MM.1S (cell line): Measurements from ENCODE around the gene WBP4.
A peak's percentile ranks its signal among the peaks of the same experiment; 100 is the strongest.

Source experiments
- DNase-seq: peaks from one replicate; pipeline ENCODE4 v3.0.0-alpha.2; 2015
- H2AFZ ChIP-seq: fragments of 300-600 bp; sonication (generic); 2 replicates; pipeline ENCODE4 v1.6.0; 2016; ENCODE audit warnings: antibody characterized with exemption, low read length
- H3F3A ChIP-seq: fragments of 300-600 bp; sonication (generic); 2 replicates; pipeline ENCODE4 v1.6.1; 2016; ENCODE audit warnings: mild to moderate bottlenecking, antibody characterized with exemption, low read length, moderate library complexity, mixed read lengths; ENCODE audit not compliant: insufficient read depth
- H3K27ac ChIP-seq: fragments of 300-600 bp; sonication (generic); 2 replicates; pipeline ENCODE4 v1.5.1; 2016; ENCODE audit warnings: mild to moderate bottlenecking, low read length
- H3K27me3 ChIP-seq: fragments of 300-600 bp; sonication (generic); replicated peaks from 2 replicates; pipeline ENCODE4 v1.6.0; 2016; ENCODE audit warnings: low read length; ENCODE audit not compliant: insufficient read depth
- H3K36me3 ChIP-seq: fragments of 300-600 bp; sonication (generic); replicated peaks from 2 replicates; pipeline ENCODE4 v1.6.1; 2016; ENCODE audit warnings: mild to moderate bottlenecking, low read length, mixed read lengths; ENCODE audit not compliant: insufficient read depth
- H3K4me1 ChIP-seq: fragments of 300-600 bp; sonication (generic); 2 replicates; pipeline ENCODE4 v1.6.1; 2016; ENCODE audit warnings: low read length, mixed read lengths
- H3K4me2 ChIP-seq: fragments of 300-600 bp; sonication (generic); 2 replicates; pipeline ENCODE4 v1.6.0; 2016; ENCODE audit warnings: low read depth, low read length
- H3K4me3 ChIP-seq: fragments of 300-600 bp; sonication (generic); 2 replicates; pipeline ENCODE4 v1.5.1; 2016; ENCODE audit warnings: low read length, mixed read lengths
- H3K79me2 ChIP-seq: fragments of 300-600 bp; sonication (generic); 2 replicates; pipeline ENCODE4 v1.6.1; 2016; ENCODE audit warnings: mixed run types, low read length, mixed read lengths
- H3K9ac ChIP-seq: fragments of 300-600 bp; sonication (generic); 2 replicates; pipeline ENCODE4 v1.6.1; 2016; ENCODE audit warnings: low read length, mixed read lengths
- H3K9me2 ChIP-seq: fragments of 300-600 bp; sonication (generic); replicated peaks from 2 replicates; pipeline ENCODE4 v1.6.1; 2016; ENCODE audit warnings: mild to moderate bottlenecking, low read length, mixed read lengths; ENCODE audit not compliant: insufficient read depth
- H3K9me3 ChIP-seq: fragments of 300-600 bp; sonication (generic); replicated peaks from 2 replicates; pipeline ENCODE4 v1.6.1; 2016; ENCODE audit warnings: mild to moderate bottlenecking, low read length, mixed read lengths; ENCODE audit not compliant: insufficient read depth
- H4K20me1 ChIP-seq: fragments of 300-600 bp; sonication (generic); 2 replicates; pipeline ENCODE4 v1.6.1; 2016; ENCODE audit warnings: mild to moderate bottlenecking, low read length, moderate library complexity, mixed read lengths; ENCODE audit not compliant: insufficient read depth
- EZH2 ChIP-seq: fragments of 300-600 bp; sonication (generic); optimal IDR thresholded peaks from 2 replicates; pipeline ENCODE3; 2017; ENCODE audit warnings: low read depth, mild to moderate bottlenecking, antibody characterized with exemption, low read length, mixed read lengths
- EZH2phosphoT487 ChIP-seq: fragments of 300-600 bp; sonication (generic); IDR thresholded peaks from 2 replicates; pipeline ENCODE4 v1.6.1; 2018; ENCODE audit warnings: antibody characterized with exemption, low read length
- TF ChIP-seq, protein P1 (sequence below): fragments of 300-600 bp; sonication (generic); IDR thresholded peaks from 2 replicates; pipeline ENCODE4 v1.5.1; 2016; ENCODE audit warnings: antibody characterized with exemption, low read length, mixed read lengths

WBP4 gene

DNA sequence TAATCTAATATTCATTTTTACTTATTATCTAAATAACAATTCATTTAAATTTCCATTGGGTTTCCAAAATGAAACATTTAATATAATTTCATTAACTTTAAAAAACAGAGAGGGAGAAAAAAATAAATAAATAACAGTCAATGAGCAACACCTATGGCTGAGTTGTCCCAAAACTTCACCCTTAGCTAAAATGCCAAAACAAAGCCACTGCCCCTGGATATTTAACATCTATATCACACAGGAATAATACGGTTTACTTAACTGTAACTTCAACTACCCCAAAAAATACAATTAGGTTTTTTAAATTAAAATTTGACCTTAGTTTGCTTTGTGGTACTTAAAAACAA lies 42.7 kb upstream of the WBP4 start:
- Histone ChIP-seq H2AFZ (no peak overlapping the region), H3K27ac (peak overlapping the region; percentile 97; the same call in 1 of the 2 replicates), H4K20me1 (no peaks in the 10 kb centered on the region), H3K9ac (peak overlapping the region; percentile 83), H3K36me3 (no peaks in the 10 kb centered on the region), H3K27me3 (no peaks in the 10 kb centered on the region), H3K79me2 (peaks cover 88% of the 10 kb centered on the region), H3K9me3 (no peaks in the 10 kb centered on the region), H3F3A (peaks cover 6% of the 10 kb centered on the region; the same call in 1 of the 2 replicates), H3K9me2 (no peaks in the 10 kb centered on the region), H3K4me2 (peak overlapping the region; percentile 45; the same call in 1 of the 2 replicates), H3K4me1 (peaks cover 17% of the 10 kb centered on the region; the same call in 1 of the 2 replicates), H3K4me3 (peak overlapping the region; percentile 71)
- TF ChIP-seq, protein P1, sequence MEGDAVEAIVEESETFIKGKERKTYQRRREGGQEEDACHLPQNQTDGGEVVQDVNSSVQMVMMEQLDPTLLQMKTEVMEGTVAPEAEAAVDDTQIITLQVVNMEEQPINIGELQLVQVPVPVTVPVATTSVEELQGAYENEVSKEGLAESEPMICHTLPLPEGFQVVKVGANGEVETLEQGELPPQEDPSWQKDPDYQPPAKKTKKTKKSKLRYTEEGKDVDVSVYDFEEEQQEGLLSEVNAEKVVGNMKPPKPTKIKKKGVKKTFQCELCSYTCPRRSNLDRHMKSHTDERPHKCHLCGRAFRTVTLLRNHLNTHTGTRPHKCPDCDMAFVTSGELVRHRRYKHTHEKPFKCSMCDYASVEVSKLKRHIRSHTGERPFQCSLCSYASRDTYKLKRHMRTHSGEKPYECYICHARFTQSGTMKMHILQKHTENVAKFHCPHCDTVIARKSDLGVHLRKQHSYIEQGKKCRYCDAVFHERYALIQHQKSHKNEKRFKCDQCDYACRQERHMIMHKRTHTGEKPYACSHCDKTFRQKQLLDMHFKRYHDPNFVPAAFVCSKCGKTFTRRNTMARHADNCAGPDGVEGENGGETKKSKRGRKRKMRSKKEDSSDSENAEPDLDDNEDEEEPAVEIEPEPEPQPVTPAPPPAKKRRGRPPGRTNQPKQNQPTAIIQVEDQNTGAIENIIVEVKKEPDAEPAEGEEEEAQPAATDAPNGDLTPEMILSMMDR = no peak
- no peak for TF ChIP-seq EZH2
- TF ChIP-seq EZH2phosphoT487 = no peak
- no peak for DNase-seq

DNA sequence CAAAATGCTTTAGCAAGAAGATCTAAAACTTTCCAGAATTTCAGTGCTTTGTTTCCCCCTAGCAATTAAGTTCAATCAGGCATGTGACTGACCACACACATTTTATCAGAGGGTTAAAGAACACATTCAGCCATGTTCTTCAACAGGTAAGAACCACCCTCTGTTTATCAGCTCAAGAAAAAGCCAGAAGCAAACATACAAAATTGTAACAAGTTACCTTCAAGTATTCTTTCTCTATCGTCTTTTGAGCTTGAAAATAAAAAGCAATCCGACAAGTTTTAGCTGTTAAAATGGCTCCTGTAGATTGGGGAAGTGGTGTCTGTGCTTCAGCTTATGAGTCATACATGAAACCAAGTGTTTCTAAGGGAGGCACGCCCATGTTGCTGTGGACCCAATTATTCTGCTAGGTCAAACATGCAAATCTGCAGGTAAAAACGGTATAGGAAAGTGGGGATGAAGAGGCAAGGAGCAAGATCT lies 42.3 kb upstream of the WBP4 start, which contains the start of gene ELF1:
Gene ELF1 (minus strand): TSS at position 306 of the 477 bp plus-strand sequence. CDS start 37,262 bp downstream, outside the sequence.
- H3K4me1 ChIP-seq = peaks cover 17% of the 10 kb centered on the region; the same call in 1 of the 2 replicates
- H3K9ac ChIP-seq = peak within 1 kb of the TSS; percentile 83
- H3K9me2 ChIP-seq = no peaks in the 10 kb centered on the region
- peaks cover 6% of the 10 kb centered on the region; the same call in 1 of the 2 replicates for H3F3A ChIP-seq
- H3K4me2 ChIP-seq = peak within 1 kb of the TSS; percentile 66
- peak; percentile 77 for DNase-seq
- H3K9me3 ChIP-seq = no peaks in the 10 kb centered on the region
- H3K4me3 ChIP-seq = peak within 1 kb of the TSS; percentile 71
- H3K79me2 ChIP-seq = peaks cover 88% of the 10 kb centered on the region
- H2AFZ ChIP-seq = no peak within 1 kb of the TSS
- no peaks in the 10 kb centered on the region for H4K20me1 ChIP-seq
- no peaks in the 10 kb centered on the region for H3K27me3 ChIP-seq
- no peaks in the 10 kb centered on the region for H3K36me3 ChIP-seq
- peak within 1 kb of the TSS; percentile 97 for H3K27ac ChIP-seq
- TF ChIP-seq EZH2phosphoT487 (no peak), EZH2 (no peak)
- TF ChIP-seq, protein P1 = no peak

DNA sequence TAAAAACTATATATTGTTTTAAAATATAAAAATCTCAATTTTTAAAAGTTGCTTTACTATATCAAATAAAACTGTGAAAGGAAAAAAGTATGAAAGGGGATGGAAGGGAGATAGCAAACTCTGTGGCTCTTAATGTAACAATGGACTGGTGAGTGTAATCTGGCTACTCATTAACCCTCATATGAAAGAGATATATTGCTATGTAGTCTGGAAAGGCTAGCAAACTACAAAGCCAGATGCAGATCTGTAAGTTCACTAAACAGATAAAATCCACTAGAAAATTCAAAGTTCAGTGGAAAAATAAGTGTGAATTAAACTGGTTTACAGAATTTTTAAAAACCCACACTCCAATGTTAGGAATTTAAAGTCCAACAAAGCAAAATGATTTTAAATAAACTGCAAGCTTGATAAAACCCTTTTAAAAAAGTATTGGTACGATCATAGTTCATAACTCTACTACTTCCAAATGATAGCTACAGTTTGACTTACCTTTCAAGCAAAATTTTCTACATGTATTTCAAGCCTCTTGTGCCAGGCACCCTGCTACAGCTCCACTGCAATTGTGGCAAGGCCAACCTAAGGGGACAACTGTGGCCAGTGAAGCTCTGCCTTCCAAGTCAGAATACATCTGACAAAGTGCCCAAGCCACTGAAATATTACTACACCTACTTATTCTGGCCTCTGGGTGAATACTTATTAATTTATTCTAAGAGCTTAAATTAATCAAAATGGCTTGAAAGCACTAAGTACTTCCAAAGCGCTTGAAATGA lies 41.5 kb upstream of the WBP4 start:
- no peak for TF ChIP-seq EZH2
- TF ChIP-seq, protein P1 = no peak
- no peak for TF ChIP-seq EZH2phosphoT487
- no peak overlapping the region for H2AFZ ChIP-seq
- peaks cover 6% of the 10 kb centered on the region; the same call in 1 of the 2 replicates for H3F3A ChIP-seq
- no peaks in the 10 kb centered on the region for H3K27me3 ChIP-seq
- H3K9ac ChIP-seq = no peak overlapping the region
- H3K4me1 ChIP-seq = peaks cover 14% of the 10 kb centered on the region; the same call in 1 of the 2 replicates
- no peaks in the 10 kb centered on the region for H3K9me2 ChIP-seq
- peak overlapping the region; percentile 97; the same call in 1 of the 2 replicates for H3K27ac ChIP-seq
- H3K36me3 ChIP-seq = no peaks in the 10 kb centered on the region
- peak overlapping the region; percentile 45; the same call in 1 of the 2 replicates for H3K4me2 ChIP-seq
- no peak overlapping the region for H3K4me3 ChIP-seq
- H4K20me1 ChIP-seq = no peaks in the 10 kb centered on the region
- no peak for DNase-seq
- H3K9me3 ChIP-seq = no peaks in the 10 kb centered on the region
- peaks cover 81% of the 10 kb centered on the region for H3K79me2 ChIP-seq
